ENCODE data around the gene PDP2.

PDP2 gene, protein sequence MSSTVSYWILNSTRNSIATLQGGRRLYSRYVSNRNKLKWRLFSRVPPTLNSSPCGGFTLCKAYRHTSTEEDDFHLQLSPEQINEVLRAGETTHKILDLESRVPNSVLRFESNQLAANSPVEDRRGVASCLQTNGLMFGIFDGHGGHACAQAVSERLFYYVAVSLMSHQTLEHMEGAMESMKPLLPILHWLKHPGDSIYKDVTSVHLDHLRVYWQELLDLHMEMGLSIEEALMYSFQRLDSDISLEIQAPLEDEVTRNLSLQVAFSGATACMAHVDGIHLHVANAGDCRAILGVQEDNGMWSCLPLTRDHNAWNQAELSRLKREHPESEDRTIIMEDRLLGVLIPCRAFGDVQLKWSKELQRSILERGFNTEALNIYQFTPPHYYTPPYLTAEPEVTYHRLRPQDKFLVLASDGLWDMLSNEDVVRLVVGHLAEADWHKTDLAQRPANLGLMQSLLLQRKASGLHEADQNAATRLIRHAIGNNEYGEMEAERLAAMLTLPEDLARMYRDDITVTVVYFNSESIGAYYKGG

DNA sequence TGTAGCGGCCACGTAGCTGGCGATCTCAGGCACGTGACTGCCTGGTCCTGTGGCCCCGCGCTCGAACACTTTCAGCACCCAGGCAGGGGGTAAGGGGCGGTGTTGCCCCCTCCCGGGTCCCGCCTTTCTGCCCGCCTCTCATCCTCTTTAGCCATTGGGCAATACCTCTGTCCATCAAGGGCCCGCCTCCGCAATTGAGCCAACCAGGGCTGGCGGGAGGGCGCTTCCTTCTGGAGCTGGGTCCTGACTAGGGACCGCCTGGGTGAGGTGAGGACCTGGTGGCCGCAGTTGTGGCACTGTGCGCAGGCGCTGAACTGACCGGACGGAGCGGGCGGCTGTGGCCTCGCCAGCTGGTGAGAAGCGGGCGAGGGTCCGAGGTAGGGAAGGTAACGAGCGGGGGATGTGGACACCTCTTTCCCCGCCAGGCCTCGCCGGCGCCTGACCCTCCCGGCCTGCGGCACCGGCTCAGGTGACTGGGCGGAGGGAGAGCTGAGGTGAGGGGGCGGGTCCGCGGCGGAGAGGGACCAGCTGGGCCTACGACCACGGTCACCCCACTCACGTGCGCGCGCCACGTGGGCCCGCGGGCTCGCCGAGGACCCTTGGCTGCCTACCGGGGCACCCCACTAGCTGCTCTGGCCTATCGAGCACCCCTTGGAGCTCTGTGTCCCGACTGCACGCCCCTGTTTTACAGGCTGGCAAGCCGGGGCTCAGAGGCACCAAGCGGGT is at the start of gene PDP2:
Gene PDP2, plus strand, starts transcription at position 228 of the 726 bp plus-strand sequence. CDS start 3,770 bp downstream, outside the sequence.
- peak; percentile 78 to 81 for DNase-seq (ENCODE audit: low read depth in 1 of 2, low spot score in 1 of 2)

GRCh38 chr16:66832190-66832589 is 48.1 kb upstream of the PDP2 start:
- DNase-seq (ENCODE audit: low read depth in 1 of 2, low spot score in 1 of 2) = no peak

DNA sequence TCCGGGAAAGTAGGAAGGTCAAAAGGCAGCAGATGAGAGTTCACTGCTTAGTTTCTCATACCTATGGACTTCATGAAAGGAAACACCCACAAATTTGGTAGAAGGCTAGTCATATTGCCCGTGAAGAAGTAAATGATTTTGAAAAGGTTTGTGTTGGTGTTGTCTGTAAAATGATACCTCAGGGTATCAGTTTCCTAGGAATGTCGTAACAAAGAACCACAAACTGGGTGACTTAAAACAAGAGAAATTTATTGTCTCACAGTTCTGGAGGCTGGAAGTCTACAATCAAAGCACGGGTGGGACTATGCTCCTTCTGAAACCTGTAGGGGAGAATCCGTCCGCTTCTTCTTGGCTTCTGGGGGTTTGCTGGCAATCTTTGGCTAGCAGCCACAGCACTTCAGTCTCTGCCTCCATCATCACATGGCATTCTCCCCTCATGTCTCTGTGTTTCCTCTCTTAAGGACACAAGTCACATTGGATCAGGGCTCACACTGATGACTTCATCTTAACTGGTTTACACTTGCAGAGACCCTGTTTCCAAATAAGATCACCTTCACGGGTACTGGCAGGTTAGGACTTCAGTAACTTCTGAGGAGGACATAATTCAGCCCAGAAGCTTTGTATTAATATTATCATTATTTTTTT is 47.5 kb upstream of the PDP2 start:
- no peak for DNase-seq (ENCODE audit: low read depth in 1 of 2, low spot score in 1 of 2)

GRCh38 chr16:66834746-66835145 is 45.6 kb upstream of the PDP2 start:
- DNase-seq (ENCODE audit: low read depth in 1 of 2, low spot score in 1 of 2) = no peak

GRCh38 chr16:66840883-66841282 is 39.4 kb upstream of the PDP2 start:
- no peak for DNase-seq (ENCODE audit: low read depth in 1 of 2, low spot score in 1 of 2)

GRCh38 chr16:66841366-66841765 is 38.9 kb upstream of the PDP2 start:
- no peak for DNase-seq (ENCODE audit: low read depth in 1 of 2, low spot score in 1 of 2)

DNA sequence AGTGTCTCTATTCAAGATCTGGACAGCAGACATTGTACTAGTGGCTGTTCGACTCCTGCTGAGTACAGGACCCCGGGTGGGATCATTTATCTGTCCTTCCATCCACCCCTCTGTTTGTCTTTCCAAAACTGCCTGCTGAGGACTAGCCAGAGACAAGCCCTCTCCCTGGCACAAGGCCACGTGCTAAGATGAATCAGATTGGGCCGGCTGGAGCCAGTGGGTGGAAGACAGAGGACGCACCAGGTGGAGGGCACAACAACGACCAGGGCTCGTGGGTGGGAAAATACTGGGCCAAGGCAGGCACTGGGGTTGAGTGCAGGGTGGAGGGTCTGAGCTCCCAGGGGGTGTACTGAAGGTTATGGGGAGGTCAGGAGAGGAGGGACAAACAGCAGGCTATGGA is 37.5 kb upstream of the PDP2 start:
- DNase-seq (ENCODE audit: low read depth in 1 of 2, low spot score in 1 of 2) = no peak

- DNase-seq (ENCODE audit: low read depth in 1 of 2, low spot score in 1 of 2) = no peak
These were observed 37.1 kb upstream of the PDP2 start for GRCh38 chr16:66843191-66843590.

GRCh38 chr16:66844009-66844341 is 36.3 kb upstream of the PDP2 start:
- no peak for DNase-seq (ENCODE audit: low read depth in 1 of 2, low spot score in 1 of 2)

GRCh38 chr16:66844342-66845079 is 35.8 kb upstream of the PDP2 start, which contains the start of gene CA7:
Gene CA7 (plus strand): TSS chr16:66844414. CDS start chr16:66844488, 74 bp downstream.
- DNase-seq (ENCODE audit: low read depth in 1 of 2, low spot score in 1 of 2) = no peak

DNA sequence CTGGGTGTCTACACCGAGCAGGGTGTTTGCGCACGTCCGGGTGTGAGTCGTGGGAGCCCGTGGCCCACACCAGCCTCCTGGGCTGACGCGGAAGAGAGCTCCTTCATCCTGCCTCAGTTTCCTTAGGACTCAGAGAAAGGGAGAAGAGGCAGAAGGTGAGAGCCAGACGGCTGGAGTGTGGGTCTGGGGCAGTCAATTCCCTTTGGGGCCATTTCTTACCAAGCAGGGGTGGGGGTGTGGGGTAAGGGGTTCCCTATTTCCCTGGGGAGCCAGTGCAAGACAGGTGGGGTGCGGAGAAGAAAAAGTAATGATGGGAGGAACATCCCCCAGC is 35.3 kb upstream of the PDP2 start:
- DNase-seq (ENCODE audit: low read depth in 1 of 2, low spot score in 1 of 2) = no peak

DNA sequence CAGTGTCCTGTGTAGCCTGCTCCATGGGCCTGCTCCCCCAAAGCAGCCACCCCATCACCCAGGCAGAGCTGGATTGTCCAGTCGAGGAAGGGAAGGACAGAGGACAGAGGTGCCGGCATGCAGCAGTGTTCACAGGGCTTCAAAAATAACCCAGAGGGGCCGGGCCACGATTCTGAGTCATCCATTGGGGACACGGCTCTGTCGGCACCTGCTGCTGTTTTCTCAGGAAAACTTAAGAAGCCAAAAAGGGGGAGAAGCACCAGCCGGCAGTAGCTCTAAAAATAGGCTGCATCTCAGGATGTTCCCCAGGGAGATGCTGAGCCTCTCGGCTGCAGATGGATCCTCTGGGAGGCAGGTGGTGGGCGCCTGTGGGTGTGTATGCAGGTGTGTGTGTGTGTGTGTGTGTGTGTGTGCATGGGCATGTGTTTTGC is 34.5 kb upstream of the PDP2 start:
- DNase-seq (ENCODE audit: low read depth in 1 of 2, low spot score in 1 of 2) = no peak

GRCh38 chr16:66846266-66846665 is 34.0 kb upstream of the PDP2 start:
- no peak for DNase-seq (ENCODE audit: low read depth in 1 of 2, low spot score in 1 of 2)

DNA sequence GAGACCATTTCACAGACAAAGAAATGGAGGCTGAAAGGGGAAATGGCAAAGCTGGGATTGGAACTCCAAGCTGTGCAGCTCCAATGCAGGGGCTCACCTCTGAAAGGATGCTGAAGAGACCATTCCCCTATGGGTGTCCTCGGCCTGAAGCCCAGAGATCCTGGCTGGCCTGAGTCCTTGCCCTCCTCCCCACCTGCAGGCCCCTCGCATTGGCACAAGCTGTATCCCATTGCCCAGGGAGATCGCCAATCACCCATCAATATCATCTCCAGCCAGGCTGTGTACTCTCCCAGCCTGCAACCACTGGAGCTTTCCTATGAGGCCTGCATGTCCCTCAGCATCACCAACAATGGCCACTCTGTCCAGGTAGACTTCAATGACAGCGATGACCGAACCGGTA is 33.5 kb upstream of the PDP2 start:
- DNase-seq (ENCODE audit: low read depth in 1 of 2, low spot score in 1 of 2) = no peak

GRCh38 chr16:66847533-66848067 is 32.7 kb upstream of the PDP2 start:
- no peak for DNase-seq (ENCODE audit: low read depth in 1 of 2, low spot score in 1 of 2)

- DNase-seq (ENCODE audit: low read depth in 1 of 2, low spot score in 1 of 2) = no peak
These were observed 32.1 kb upstream of the PDP2 start for GRCh38 chr16:66848172-66848571.

- no peak for DNase-seq (ENCODE audit: low read depth in 1 of 2, low spot score in 1 of 2)
These were observed 31.3 kb upstream of the PDP2 start for GRCh38 chr16:66849021-66849420.

GRCh38 chr16:66849549-66849948 is 30.8 kb upstream of the PDP2 start:
- no peak for DNase-seq (ENCODE audit: low read depth in 1 of 2, low spot score in 1 of 2)

DNA sequence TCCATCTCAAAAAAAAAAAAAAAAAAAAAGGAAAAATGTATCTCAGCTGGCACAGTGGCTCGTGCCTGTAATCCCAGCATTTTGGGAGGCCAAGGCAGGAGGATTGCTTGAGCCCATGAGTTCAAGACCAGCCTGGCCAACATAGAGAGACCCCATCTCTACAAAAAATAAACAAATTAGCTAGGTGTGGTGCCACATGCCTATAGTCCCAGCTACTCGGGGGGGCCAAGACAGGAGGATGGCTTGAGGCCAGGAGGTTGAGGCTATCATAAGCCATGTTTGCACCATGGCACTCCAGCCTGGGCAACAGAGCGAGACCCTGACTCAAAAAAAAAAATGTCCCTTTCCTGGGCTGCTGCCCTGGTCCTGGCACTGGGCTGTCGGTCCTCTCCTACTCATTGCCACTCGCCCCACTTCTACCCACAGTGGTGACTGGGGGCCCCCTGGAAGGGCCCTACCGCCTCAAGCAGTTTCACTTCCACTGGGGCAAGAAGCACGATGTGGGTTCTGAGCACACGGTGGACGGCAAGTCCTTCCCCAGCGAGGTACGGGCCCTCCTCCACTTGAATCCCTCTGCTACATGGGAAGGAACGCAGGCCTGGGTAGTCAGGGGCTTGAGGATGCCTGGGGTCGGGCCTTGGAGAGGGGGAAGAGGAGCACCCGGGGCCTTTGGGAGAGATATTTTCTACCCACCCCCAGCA is 30.1 kb upstream of the PDP2 start:
- no peak for DNase-seq (ENCODE audit: low read depth in 1 of 2, low spot score in 1 of 2)

Measured in activated T-helper 1 cell treated with anti-CD3 and anti-CD28 coated beads, Interleukin-2, amount 50 U/mL, for 16 hours (primary cell).